ENCODE results near the gene NIT1. TPM values are rescaled to one million over a fixed set of nuclear protein-coding genes. Genes with fewer than 3 reads are reported as not detected.

NIT1 gene
- total and polyA plus RNA-seq, 10 donors = 27.7 to 48.2 (median 39.1) TPM

DNA sequence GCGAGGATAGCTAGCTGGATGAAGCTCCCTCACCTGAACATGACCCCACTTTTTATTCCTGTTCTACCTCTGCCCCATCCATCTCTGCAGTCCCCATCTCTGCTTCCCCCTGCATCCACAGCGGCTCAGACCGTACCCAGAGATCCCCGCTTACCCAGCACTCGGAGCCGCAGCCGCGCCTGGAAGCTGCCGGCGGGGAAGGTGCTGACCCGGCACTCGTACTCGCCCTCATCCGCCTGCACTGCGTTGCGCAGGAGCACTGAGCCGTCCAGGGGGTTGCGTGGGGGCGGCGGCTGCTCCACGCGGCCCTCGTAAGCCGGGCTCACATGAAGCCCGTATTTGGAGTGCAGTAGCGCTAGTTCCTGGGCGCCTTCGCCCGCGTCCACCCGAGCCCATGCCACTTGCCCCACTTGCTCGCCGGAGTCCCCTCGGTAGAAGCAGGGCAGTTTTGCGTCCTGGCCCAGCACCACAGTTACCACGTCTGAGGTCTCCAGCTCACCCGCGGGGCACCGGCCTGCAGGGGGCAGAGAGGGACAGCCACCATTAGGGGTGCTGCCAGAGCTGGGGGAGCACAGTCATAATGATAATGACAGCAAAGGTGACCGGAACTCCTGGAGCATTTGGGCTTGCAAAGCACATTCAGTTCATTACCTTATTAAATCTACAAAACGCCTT lies 38.3 kb upstream of the NIT1 start:
- Histone ChIP-seq H3K27me3 (replicated peaks in 1 of 7) (peaks cover 0 to 9% (median 0%) of the 10 kb centered on the region in 7 donors), H3K4me1 (peaks cover 0 to 15% (median 0%) of the 10 kb centered on the region in 6 donors), H3K36me3 (no peaks in the 10 kb centered on the region), H3K27ac (no peak overlapping the region), H3K4me3 (no peak overlapping the region), H3K9me3 (no peaks in the 10 kb centered on the region)
- intact Hi-C loops (cut with DNase I; ENCODE audit: low total_unique reads) = no loop called here
- no peak for DNase-seq
- TF ChIP-seq POLR2A (IDR thresholded peaks at IDR 0.05) (no peak), CTCF (IDR thresholded peaks at IDR 0.05 in 8 of 11, conservative IDR thresholded peaks at IDR 0.05 in 3 of 11) (no peak), POLR2AphosphoS5 (IDR thresholded peaks at IDR 0.05) (no peak)
- 68 to 78% (median 72%) methylated on average over 36 to 41 of the region's 41 CpGs for WGBS, 5 donors

GRCh38 chr1:161080441-161081405 lies 37.2 kb upstream of the NIT1 start:
- intact Hi-C loops (cut with DNase I; ENCODE audit: low total_unique reads) = no loop called here

GRCh38 chr1:161081519-161081918 lies 36.4 kb upstream of the NIT1 start:
- DNase-seq = no peak
- 77 to 94% (median 78%) methylated on average over 5 of the region's 5 CpGs for WGBS, 5 donors
- H3K4me3 ChIP-seq = no peak overlapping the region
- TF ChIP-seq POLR2AphosphoS5 (IDR thresholded peaks at IDR 0.05) = no peak
- TF ChIP-seq POLR2A (IDR thresholded peaks at IDR 0.05) = no peak
- no peak for TF ChIP-seq CTCF (IDR thresholded peaks at IDR 0.05 in 8 of 11, conservative IDR thresholded peaks at IDR 0.05 in 3 of 11)
- H3K27ac ChIP-seq = no peak overlapping the region
- intact Hi-C loops (cut with DNase I; ENCODE audit: low total_unique reads) = no loop called here
- H3K27me3 ChIP-seq (replicated peaks in 1 of 7) = peaks cover 0 to 9% (median 0%) of the 10 kb centered on the region in 7 donors
- peaks cover 0 to 15% (median 0%) of the 10 kb centered on the region in 6 donors for H3K4me1 ChIP-seq
- no peaks in the 10 kb centered on the region for H3K36me3 ChIP-seq
- H3K9me3 ChIP-seq = no peaks in the 10 kb centered on the region

More at GRCh38 chr1:161080441-161081405, 37.2 kb upstream of the NIT1 start:
- H3K27me3 ChIP-seq (replicated peaks in 1 of 7) = peaks cover 0 to 9% (median 0%) of the 10 kb centered on the region in 7 donors
- 75 to 92% (median 85%) methylated on average over 5 of the region's 5 CpGs for WGBS, 5 donors
- H3K4me1 ChIP-seq = peaks cover 0 to 15% (median 0%) of the 10 kb centered on the region in 6 donors
- H3K36me3 ChIP-seq = no peaks in the 10 kb centered on the region
- DNase-seq = no peak
- no peaks in the 10 kb centered on the region for H3K9me3 ChIP-seq
- no peak overlapping the region for H3K4me3 ChIP-seq
- no peak overlapping the region for H3K27ac ChIP-seq
- no peak for TF ChIP-seq POLR2AphosphoS5 (IDR thresholded peaks at IDR 0.05)
- TF ChIP-seq CTCF (IDR thresholded peaks at IDR 0.05 in 8 of 11, conservative IDR thresholded peaks at IDR 0.05 in 3 of 11) = no peak
- TF ChIP-seq POLR2A (IDR thresholded peaks at IDR 0.05) = no peak

DNA sequence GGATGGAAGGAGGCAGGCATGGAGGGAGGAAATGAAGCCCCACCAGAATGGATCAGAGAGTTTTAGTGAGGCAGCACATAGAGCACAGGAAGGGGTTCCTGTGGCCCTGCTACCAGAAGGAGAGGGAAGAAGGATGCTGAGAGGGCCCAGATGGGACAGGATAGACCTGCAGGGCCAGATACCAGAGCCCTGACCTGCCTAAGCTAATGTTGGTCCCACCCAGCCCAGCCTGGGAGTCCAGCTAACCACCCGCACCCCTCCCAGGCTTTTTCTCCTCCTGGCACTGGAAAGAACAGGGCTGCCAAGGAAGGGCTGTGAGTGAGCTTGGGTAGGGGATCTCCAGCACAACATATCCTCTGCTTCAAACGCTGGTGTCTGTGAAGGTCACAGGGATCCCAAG lies 35.4 kb upstream of the NIT1 start:
- H3K27ac ChIP-seq = no peak overlapping the region
- no peak overlapping the region for H3K4me3 ChIP-seq
- intact Hi-C loops (cut with DNase I; ENCODE audit: low total_unique reads) = no loop called here
- peaks cover 0 to 15% (median 0%) of the 10 kb centered on the region in 6 donors for H3K4me1 ChIP-seq
- no peak for DNase-seq
- H3K9me3 ChIP-seq = no peaks in the 10 kb centered on the region
- peaks cover 0 to 9% (median 0%) of the 10 kb centered on the region in 7 donors for H3K27me3 ChIP-seq (replicated peaks in 1 of 7)
- 71 to 89% (median 84%) methylated on average over 2 of the region's 2 CpGs for WGBS, 5 donors
- no peaks in the 10 kb centered on the region for H3K36me3 ChIP-seq
- TF ChIP-seq POLR2AphosphoS5 (IDR thresholded peaks at IDR 0.05) = no peak
- TF ChIP-seq POLR2A (IDR thresholded peaks at IDR 0.05) = no peak
- TF ChIP-seq CTCF (IDR thresholded peaks at IDR 0.05 in 8 of 11, conservative IDR thresholded peaks at IDR 0.05 in 3 of 11) = no peak

All from spleen (tissue), 11 donors.